ENCODE results near the gene RASL10B.

GRCh38 chr17:35768797-35769196 lies 37.4 kb downstream of the RASL10B start:
- TF ChIP-seq POLR2AphosphoS5 (IDR thresholded peaks at IDR 0.05; ENCODE audit: low read depth, low read length) (no peak), POLR2A (IDR thresholded peaks at IDR 0.05; ENCODE audit: low read depth, low read length) (no peak)
